ENCODE results near the gene FSTL4. TPM values are rescaled to one million over a fixed set of nuclear protein-coding genes. Genes with fewer than 3 reads are reported as not detected.

Gene FSTL4
- polyA plus RNA-seq, 3 donors, result 0.11 to 0.72 TPM; not detected in 1

- no peak overlapping the region for H3K27ac ChIP-seq (ENCODE audit: low read depth, low read length)
- WGBS, 3 donors, result 78 to 93% (median 81%) methylated on average over 7 of the region's 7 CpGs
These were observed 86.0 kb downstream of the FSTL4 start for GRCh38 chr5:133526368-133526767.

GRCh38 chr5:133525126-133525525 lies 87.2 kb downstream of the FSTL4 start:
- no peak overlapping the region for H3K27ac ChIP-seq (ENCODE audit: low read depth, low read length)
- 83 to 84% (median 84%) methylated on average over 3 of the region's 3 CpGs for WGBS, 3 donors

- 89 to 95% (median 92%) methylated on average over 4 of the region's 4 CpGs for WGBS, 3 donors
- no peak overlapping the region for H3K27ac ChIP-seq (ENCODE audit: low read depth, low read length)
These were observed 87.7 kb downstream of the FSTL4 start for GRCh38 chr5:133524666-133525065.

GRCh38 chr5:133523961-133524586 lies 88.3 kb downstream of the FSTL4 start:
- WGBS, 3 donors, result 74 to 92% (median 87%) methylated on average over 12 of the region's 12 CpGs
- H3K27ac ChIP-seq (ENCODE audit: low read depth, low read length), result no peak overlapping the region

GRCh38 chr5:133523013-133523658 lies 89.2 kb downstream of the FSTL4 start:
- no peak overlapping the region for H3K27ac ChIP-seq (ENCODE audit: low read depth, low read length)
- WGBS, 3 donors, result 65 to 82% (median 75%) methylated on average over 9 of the region's 9 CpGs

GRCh38 chr5:133521801-133522200 lies 90.5 kb downstream of the FSTL4 start:
- WGBS, 3 donors, result 78 to 87% (median 83%) methylated on average over 2 of the region's 2 CpGs
- H3K27ac ChIP-seq (ENCODE audit: low read depth, low read length), result no peak overlapping the region

GRCh38 chr5:133520991-133521706 lies 91.2 kb downstream of the FSTL4 start:
- H3K27ac ChIP-seq (ENCODE audit: low read depth, low read length), result no peak overlapping the region
- 54 to 72% (median 70%) methylated on average over 2 of the region's 2 CpGs for WGBS, 3 donors

- 53 to 57% (median 56%) methylated on average over 4 of the region's 4 CpGs for WGBS, 3 donors
- no peak overlapping the region for H3K27ac ChIP-seq (ENCODE audit: low read depth, low read length)
These were observed 92.3 kb downstream of the FSTL4 start for GRCh38 chr5:133520062-133520461.

GRCh38 chr5:133519191-133519590 lies 93.2 kb downstream of the FSTL4 start:
- WGBS, 3 donors, result 77 to 82% (median 81%) methylated on average over 8 of the region's 8 CpGs
- no peak overlapping the region for H3K27ac ChIP-seq (ENCODE audit: low read depth, low read length)

- 38 to 71% (median 47%) methylated on average over 1 of the region's 1 CpG for WGBS, 3 donors
- no peak overlapping the region for H3K27ac ChIP-seq (ENCODE audit: low read depth, low read length)
These were observed 97.9 kb downstream of the FSTL4 start for GRCh38 chr5:133514456-133514855.

GRCh38 chr5:133512896-133513295 lies 99.4 kb downstream of the FSTL4 start:
- no peak overlapping the region for H3K27ac ChIP-seq (ENCODE audit: low read depth, low read length)
- WGBS, 3 donors, result 89 to 94% (median 91%) methylated on average over 6 of the region's 6 CpGs

- WGBS, 3 donors, result 88 to 98% (median 90%) methylated on average over 7 of the region's 7 CpGs
- no peak overlapping the region for H3K27ac ChIP-seq (ENCODE audit: low read depth, low read length)
These were observed 100.6 kb downstream of the FSTL4 start for GRCh38 chr5:133511653-133512235.

- no peak overlapping the region for H3K27ac ChIP-seq (ENCODE audit: low read depth, low read length)
- 88 to 91% (median 91%) methylated on average over 11 of the region's 11 CpGs for WGBS, 3 donors
These were observed 101.6 kb downstream of the FSTL4 start for GRCh38 chr5:133510634-133511262.

- no peak overlapping the region for H3K27ac ChIP-seq (ENCODE audit: low read depth, low read length)
- WGBS, 3 donors, result 64 to 76% (median 72%) methylated on average over 4 of the region's 4 CpGs
These were observed 102.6 kb downstream of the FSTL4 start for GRCh38 chr5:133509742-133510079.

- H3K27ac ChIP-seq (ENCODE audit: low read depth, low read length), result no peak overlapping the region
- 84 to 89% (median 85%) methylated on average over 3 of the region's 3 CpGs for WGBS, 3 donors
These were observed 103.2 kb downstream of the FSTL4 start for GRCh38 chr5:133508845-133509741.

GRCh38 chr5:133508331-133508730 lies 104.0 kb downstream of the FSTL4 start:
- H3K27ac ChIP-seq (ENCODE audit: low read depth, low read length), result no peak overlapping the region
- WGBS, 3 donors, result 75 to 85% (median 84%) methylated on average over 5 of the region's 5 CpGs

- H3K27ac ChIP-seq (ENCODE audit: low read depth, low read length), result no peak overlapping the region
- 56 to 67% (median 64%) methylated on average over 5 of the region's 5 CpGs for WGBS, 3 donors
These were observed 106.2 kb downstream of the FSTL4 start for GRCh38 chr5:133506181-133506580.

- WGBS, 3 donors, result 74 to 88% (median 79%) methylated on average over 1 of the region's 1 CpG
- H3K27ac ChIP-seq (ENCODE audit: low read depth, low read length), result no peak overlapping the region
These were observed 108.8 kb downstream of the FSTL4 start for GRCh38 chr5:133503511-133503910.

Measured in adipose tissue (tissue), 3 donors.